DMS153 treated with DMSO at 0.1 percent for 48 hours (cell line): ENCODE results near the gene SEPHS1.
"Not testable (repeated sequence)": the region's sequence is repeated elsewhere in the genome, so short reads cannot be mapped to it uniquely, and the experiment has no call there.

Source experiments
- DNase-seq: peaks from one replicate; lab custom pipeline; 2025; ENCODE audit not compliant: unreplicated experiment; lab: John Stamatoyannopoulos, UW

Gene SEPHS1

DNA sequence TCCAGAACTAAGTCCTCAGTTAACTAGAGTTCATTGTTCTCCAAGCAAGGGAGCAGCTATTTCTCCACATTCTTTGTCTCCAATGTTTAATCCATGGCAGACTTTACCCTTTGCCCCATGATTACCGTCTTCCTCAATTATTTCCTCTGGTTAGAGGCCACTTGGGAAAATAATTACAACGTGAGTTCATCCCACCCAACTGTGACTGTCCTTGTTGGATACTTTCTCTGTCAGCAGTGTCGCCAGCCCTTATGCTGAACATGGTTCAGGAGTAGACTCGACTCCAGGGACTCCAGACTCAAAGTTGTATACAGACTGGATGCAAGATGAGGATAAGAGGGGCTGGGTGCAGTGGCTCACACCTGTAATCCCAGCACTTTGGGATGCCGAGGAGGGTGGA is 17.1 kb upstream of the SEPHS1 start:
- DNase-seq = no peak

DNA sequence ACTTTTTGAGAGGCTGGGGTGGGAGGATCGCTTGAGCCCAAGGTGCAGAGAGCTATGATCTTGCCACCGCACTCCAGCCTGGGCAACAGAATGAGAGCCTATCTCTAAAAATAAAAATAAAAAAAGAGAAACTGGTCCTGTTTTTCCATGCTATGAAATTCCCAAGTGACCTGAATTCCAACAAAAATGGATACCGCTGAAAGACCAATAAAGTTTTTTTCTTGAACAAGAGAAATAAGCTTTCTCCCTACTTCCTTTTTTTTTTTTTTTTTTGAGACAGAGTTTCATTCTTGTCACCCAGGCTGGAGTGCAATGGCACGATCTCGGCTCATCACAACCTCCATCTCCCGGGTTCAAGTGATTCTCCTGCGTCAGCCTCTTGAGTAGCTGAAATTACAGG is 12.5 kb upstream of the SEPHS1 start:
- DNase-seq = no peak

DNA sequence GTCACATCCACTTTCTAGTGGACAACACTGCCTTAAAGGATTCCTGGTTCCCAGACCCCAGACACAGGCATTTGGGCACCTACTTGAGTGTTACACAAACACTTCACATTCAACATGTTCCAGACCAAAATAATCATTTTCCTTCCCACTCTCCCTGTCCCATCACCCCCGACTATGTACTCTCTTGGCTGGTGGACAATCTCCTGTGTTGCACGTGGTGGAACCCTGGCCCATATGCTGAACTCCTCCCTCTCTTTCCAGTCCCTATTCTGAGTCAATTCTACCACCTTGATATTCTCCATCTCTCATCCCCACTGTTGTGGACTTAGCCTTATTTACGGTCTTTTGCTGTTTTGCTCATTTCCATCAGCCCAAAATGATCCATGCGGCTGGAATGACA is 8.3 kb upstream of the SEPHS1 start:
- DNase-seq = no peak

DNA sequence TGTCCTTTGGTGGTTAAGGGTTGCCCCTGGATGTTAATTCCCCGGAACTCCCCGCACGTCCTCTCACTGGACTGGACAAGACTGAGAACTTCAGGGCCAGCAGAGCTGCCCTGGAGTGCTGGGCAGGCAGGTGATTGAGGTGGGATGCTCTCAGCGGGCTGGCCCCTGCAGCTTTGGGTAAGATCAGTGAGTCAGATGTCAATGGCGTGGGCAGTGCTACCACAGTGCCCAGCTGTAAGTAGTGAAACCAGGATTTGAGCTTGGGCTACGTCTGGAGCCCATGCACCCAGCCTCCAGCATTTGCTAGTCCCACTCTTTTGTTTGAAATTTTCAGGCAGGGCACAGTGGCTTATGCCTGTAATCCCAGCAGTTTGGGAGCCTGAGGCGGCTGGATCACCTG is 6.7 kb upstream of the SEPHS1 start:
- DNase-seq = no peak

DNA sequence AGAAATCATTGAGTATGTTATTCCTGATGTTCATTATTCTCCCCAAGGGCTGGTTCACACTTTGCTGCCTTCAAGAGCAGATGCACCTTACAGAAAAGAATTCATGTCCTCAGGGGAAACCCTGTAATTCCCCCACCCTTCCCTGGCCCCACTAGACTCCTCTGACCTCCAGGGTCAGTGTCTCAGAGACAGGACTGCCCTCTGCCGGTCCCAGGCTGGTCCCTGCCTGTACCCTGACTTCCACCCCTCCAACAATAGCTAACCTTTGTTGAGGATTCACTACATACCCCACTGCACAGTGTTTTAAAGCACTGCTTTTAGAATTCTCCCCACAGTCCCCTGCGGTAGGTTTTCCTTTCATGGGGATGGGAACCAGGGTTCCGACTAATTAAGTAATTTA is 4.4 kb upstream of the SEPHS1 start:
- no peak for DNase-seq

DNA sequence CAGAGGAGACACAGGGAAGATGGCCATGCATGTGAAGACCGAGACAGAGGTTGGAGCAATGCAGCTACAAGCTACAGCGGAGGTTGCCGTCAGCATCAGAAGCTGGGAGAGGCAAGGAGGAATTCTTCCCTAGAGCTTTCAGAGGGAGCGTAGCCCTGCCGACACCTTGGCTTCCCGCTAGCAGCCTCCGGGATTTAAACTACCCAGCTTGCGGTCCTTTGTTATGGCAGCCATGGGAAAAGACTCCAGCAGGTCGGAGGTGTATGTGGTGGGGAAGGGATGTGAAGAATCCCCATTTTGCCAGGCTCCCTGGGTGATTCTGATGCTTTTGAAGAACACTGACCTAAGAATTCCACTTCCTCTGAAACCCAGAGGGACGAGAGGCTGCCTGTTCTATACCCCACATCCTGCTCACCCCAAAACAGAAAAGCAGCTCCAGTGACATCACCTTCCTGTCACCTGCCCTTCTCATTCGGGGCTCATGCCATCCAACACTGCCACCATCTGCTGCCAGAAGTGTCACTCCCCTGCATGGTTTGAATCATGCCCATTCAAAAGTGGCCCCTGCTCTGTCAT is 3.3 kb upstream of the SEPHS1 start:
- DNase-seq = no peak

DNA sequence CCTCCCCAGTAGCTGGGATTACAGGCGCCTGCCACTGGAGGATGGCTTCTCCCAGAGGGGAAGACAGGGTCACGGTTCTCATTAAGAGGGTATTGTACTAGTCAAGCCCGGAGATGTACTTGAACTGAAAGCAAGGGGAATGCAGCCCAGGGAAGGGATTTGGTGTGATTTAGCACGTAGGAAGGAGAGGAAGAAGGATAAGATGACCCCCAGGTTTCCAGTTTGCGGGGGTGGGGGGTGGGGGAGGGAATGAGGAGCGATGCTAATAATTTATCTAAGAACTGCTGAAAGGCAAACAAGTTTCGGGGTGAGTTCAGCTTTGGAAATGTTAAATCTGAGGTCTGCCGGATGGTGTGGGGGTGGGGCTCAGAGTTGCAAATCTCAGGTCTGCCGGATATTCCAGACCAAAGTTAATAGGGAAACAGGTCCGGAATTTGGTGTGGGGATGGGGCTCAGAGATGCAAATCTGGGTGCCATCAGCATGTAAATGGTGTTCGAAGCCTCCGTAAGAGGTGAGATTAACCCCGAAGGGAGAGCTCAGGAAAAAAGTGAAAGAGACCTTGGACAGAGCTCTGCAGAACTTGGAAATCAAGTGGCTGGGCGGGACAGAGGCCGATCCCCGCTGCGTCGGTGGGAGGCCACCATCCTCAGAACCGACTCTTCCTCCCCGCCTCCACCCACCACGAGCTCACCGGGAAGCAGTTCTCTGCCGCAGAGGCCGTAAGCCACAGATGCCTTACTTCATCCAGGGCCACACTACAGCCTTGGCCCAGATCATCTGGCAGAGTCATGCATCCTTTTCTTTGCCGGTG is 1.6 kb upstream of the SEPHS1 start:
- no peak for DNase-seq

DNA sequence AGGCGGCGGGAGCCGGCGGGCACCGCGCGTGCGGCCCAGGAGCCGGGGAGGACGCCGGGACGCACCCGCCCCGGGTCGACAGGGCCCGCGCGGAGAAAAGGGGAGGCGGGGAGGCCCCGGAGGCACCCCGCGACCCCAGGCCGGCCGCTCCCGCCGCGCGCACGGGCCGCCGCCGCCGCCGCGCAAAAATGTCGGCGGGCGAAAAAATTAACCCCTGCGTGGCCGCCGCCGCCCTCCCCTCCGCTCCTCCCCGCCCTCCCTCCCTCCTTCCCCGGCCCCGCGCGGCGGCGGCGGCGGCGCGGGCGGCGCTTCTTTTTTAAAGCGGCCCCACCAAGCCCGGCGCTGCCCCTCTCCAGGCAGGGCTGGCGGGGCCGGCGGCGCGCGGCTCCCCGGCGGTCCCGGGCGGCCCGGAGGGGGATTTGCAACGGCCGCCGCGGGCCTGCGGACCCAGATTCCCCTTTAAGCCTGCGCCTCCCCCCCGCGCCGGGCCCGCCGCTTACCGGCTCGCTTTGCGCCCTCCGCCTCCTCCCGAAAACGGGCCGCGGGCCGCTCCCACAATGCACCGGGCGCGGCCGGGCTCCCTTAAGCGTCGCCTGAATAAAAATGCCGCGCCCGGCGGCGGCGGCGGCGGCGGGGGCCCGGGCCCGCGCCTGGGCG is 465 bp downstream of the SEPHS1 start:
- peak; percentile 4 for DNase-seq

DNA sequence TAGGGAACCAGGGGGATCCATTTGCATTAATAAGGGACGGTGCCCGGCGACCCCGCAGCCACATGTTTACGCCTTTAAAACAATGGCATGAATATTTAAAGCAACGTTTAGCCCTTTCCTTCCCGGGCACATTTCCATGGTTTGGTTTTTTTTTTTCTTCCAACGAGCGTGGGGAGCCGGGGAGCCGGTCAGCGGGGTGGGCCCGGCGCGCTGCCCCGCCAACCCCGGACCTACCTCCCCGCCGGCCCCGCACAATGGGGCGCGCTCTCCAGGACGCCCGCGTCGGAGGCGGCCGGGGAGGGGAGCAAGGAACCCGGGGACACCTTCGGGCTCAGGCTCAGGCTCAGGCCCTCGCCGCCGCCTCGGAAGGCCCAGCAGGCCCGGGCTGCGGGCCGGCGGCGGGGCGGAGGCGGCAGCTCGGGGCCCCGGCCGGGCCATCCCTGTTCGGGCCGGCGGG is 1.0 kb downstream of the SEPHS1 start:
- DNase-seq = no peak

DNA sequence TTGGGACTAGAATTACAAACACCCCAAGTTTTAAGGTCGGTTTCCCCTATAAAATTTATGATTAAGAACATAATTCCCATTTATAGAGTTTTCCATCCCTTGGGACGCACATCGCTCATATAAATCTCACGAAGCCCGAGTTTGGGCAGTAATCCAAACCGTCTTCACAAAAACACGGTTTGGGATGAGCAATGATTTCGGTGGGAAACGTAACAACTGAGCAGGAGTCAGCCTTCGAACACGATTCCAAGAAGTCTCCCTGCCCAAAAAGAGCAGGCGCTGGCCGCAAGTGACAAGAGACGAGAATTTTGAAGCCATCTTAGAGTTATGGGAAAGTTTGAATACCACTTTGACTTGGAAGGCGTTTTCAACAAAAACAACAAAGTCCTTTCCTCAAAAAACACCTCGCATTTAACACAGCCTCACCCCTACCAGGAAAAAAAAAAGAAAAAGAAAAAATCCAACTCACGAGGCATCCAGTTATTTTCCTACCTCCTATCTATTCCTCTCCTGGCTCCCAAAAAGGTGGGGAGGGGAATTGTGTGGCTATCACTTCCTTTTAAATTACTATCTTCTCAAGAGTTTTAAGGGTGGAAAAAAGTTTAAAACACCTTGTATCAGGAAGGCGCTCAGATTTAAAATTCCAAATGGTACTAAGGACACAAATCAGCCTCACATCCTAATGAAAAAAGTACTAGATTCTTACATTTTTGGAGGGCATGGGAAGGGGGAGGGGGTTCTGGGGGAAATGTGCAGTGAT is 1.6 kb downstream of the SEPHS1 start:
- no peak for DNase-seq

DNA sequence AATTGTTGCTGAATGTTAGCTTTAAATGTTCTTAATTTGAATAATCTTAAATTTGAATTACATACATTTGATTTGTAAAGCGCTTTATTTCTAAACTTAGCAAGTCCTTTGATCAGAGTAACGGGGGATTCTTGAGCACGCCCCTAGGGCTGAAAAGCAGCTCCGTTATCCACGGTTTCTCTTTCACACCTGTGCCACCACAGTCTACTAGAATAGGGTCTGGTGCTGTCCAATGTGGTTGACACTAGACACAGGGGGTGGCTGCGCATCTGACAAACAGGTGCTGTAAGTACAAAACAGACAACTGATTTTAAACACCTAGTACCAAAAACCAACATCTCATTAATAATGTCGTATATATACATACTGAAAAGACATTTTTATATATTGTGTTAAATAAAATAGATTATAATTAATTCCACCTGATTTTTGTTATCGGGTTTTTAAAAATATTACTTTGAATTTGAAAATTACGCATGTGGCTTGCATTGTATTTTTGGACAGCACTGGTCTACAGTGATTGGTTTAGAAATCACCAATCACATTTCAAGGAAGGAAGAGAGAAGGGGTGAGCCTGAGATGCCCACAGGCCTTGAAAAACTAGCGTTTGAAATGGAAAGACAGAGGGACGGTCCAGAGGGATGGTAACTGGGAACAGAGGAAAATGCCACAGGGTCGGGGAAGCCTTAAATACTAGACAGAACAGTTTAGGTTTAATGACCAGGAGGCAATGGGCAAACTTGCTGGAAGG is 7.3 kb downstream of the SEPHS1 start:
- DNase-seq = no peak

DNA sequence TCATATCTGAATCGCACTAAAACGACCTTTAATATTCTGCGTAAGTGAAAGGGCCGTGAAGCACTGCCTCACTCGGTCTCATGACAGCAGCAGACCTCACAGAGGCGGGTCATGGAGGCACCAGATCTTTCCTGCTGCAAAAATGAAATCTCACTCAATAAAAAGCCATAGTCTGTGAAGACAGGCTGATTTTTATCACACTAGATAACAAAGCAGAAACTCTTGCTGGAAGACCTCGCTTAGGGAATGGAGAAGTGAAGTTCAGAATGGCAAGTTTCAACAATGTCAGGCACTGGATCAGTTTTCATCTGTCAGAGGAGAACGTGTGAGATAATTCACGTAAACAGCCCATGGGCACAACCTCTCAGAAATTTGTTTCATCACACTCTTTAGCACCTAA is 8.0 kb downstream of the SEPHS1 start:
- no peak for DNase-seq

DNA sequence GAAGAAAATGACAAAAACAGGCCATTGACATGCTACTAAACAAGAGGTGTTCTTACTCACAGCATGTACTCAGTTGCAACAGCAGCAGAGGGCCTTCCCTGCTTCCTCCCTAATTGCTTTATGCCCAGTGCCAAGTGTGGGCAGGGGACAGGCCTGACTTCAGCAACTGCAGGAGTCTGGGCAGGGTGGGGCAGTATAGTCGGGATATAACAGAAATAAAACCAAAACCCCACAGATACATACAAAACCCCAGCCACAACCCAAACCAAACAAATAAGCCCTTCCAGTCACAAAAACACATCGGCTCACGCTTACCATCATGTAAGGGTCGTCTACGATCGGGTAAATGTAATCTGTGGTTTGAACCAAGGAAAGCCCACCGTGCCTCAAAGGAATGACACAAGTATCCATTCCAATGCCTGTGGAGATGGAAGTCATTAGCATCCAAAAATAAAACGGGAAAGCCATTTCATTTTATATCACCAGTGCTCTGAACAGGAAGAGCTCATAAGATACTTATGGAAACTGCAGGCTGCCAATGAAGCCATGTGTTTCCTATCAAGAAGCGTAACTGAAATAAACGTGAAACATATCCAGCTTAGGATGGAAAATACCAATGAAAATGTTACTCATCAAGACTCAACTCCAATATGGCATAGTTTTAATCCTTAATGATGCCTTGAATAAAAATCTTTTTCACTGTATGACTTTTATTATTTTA is 9.5 kb downstream of the SEPHS1 start:
- DNase-seq = no peak

DNA sequence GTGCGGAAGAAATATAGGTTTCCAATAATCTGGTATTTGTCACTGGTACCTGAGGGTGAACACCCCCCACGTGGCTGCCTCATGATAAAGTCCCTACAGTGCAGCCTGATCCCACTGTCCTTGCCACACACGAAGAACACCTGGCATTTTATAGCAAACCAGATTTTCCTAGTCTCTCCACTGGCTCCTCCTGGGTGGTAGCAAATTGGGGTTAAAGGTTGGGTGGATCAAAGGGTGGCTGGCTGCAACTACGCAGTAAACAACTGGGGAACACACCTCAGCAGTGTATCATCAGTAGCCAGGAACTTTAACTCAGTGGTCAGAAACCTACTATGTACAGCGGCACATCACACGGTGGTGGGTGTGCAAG is 10.3 kb downstream of the SEPHS1 start:
- DNase-seq = no peak

DNA sequence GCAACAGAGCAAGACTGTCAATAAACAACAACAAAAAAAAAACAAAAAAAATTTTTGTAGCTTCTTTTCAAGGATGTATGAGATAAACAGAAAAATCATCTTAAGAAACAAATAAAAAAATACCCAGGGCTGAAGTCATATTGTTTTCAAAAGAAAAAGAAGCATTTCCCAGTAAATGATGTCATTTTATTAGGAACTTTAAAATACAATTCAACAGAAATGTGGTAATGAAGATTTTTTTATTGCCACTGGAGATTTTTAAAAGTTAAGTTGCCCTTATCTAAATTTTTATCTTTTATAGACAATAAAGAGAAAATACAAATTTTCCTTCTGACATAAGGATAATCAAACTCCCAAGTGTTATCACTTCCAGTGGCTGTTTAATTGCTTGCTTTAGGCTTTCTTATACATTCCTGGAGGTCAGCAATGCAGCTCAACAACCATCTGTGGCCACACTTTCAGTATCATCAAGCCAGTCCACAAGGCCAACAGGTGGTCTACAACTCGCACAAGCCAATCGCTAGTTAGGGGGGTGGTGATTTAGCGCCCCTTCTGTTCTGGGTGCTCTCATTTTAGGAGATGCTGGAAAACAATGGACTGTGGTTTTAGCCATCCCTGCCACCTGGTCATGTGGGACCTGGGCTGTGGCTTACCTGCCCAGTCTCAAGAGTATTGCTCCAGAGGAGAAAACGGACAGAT is 10.8 kb downstream of the SEPHS1 start:
- DNase-seq = no peak

DNA sequence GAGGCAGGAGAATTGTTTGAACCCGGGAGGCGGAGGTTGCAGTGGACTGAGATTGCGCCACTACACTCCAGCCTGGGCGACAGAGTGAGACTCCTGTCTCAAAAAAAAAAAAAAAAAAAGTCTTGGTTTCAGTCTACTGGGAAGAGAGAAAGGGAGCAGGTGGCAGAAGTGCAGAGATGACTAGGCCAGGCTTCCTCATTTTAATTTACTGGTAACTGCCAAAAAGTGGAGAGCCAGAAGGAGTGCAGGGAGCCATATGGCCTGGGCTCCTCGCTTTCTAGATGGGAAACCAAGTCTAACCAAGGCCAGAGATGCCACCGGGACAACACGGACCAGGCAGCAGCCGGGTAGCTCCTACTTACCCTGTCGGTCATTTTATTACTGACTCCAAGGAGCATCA is 12.2 kb downstream of the SEPHS1 start:
- no peak for DNase-seq

DNA sequence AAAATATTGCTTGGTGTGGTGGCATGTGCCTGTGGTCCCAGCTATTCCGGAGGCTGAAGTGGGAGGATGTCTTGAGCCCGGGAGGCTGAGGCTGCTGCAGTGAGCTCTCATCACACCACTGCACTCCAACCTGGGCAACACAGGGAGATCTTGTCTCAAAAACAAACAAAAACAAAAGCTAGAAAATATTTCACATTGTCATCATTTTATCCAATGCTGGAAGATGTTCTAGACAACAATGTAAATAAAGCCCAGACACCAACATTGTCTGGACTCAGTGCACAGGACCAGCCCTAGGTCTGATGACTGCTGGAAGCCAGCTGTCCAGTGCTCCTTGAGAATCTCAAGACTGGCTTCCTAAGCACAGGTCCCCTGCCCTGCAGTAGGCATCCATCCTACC is 13.5 kb downstream of the SEPHS1 start:
- DNase-seq = no peak

DNA sequence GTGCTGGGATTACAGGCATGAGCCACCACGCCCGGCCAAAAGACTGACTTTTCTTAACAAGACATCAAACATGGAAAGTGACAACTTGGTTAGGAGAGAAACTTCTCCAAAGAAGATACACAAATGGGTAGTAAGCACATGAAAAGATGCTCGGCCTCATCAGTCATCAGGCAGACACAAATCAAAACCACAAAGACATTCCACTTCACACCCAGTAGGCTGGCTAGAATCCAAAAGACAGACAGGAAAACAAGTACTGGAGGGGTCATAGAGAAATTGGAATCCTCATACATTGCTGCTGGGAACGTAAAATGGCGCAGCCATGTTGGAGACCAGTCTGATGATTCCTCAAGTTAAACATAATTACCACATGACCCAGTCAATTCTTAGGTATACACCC is 16.4 kb downstream of the SEPHS1 start:
- no peak for DNase-seq

DNA sequence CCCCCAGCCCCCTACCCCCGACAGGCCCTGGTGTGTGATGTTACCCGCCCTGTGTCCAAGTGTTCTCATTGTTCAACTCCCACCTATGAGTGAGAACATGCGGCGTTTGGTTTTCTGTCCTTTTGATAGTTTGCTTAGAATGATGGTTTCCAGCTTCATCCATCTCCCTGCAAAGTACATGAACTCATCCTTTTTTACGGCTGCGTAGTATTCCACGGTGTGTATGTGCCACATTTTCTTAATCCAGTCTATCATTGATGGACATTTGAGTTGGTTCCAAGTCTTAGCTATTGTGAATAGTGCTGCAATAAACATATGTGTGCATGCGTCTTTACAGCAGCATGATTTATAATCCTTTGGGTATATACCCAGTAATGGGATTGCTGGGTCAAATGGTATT is 17.1 kb downstream of the SEPHS1 start:
- not testable (repeated sequence) for DNase-seq

DNA sequence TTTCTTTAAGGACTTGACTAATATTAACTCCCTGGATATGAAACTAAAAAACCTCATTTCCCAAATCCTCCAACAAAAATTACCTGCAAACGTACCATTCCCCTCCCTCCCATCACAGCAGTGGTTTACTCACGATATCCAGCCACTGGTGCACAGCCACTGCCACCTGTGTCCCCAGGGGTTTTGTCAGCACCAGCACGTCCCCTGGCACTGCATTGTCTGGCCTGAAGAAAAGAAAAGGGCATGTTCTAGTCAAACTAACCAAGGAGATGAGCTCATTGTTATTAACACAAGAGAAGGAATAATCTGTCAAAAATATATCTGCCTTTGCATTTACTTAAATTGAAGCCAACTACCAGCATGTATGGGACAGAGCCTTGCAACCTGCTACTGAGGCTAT is 18.5 kb downstream of the SEPHS1 start:
- DNase-seq = no peak
